ENCODE data around the gene SOD2. TPM values are rescaled to one million over a fixed set of nuclear protein-coding genes. Genes with fewer than 3 reads are reported as not detected.

The SOD2 gene
- total and polyA plus RNA-seq, 9 of the 15 experiments (the other 6 are each of a cell fraction or from before 2014, with no cell fraction given) = 39.8 to 140 (median 95.8) TPM

GRCh38 chr6:159728531-159728964 is 35.5 kb upstream of the SOD2 start (continued):
- TF ChIP-seq MAFG (tag; conservative IDR thresholded peaks at IDR 0.05) (no peak), NR1H2 (CRISPR knock-in tag; IDR thresholded peaks at IDR 0.05) (no peak), ELF2 (CRISPR knock-in tag; IDR thresholded peaks at IDR 0.05) (no peak), ETV6 (IDR thresholded peaks at IDR 0.05; ENCODE audit: borderline replicate concordance in 1 of 2, low read depth in 2 of 2, low read length in 1 of 2) (no peak), ETV6 (CRISPR knock-in tag; IDR thresholded peaks at IDR 0.05; ENCODE audit: borderline replicate concordance) (no peak), HDAC1 (IDR thresholded peaks at IDR 0.05) (peak in 1 of 2 experiments; percentile 51; a peak in 2 of 4 replicates), ESRRA (IDR thresholded peaks at IDR 0.05; ENCODE audit: borderline replicate concordance, low read depth) (no peak), MCM2 (IDR thresholded peaks at IDR 0.05; ENCODE audit: low read depth) (no peak), TRIM28 (IDR thresholded peaks at IDR 0.05) (no peak), ZNF175 (CRISPR knock-in tag; IDR thresholded peaks at IDR 0.05; ENCODE audit: low read depth) (no peak), HMG20B (CRISPR knock-in tag; IDR thresholded peaks at IDR 0.05) (no peak), CEBPB (tag; IDR thresholded peaks at IDR 0.05) (no peak), ARID1B (IDR thresholded peaks at IDR 0.05) (peak; percentile 73), TCF7L2 (IDR thresholded peaks at IDR 0.05; ENCODE audit: low read depth, low read length) (no peak), HBP1 (CRISPR knock-in tag; IDR thresholded peaks at IDR 0.05) (no peak)
- TF ChIP-seq, protein P1, sequence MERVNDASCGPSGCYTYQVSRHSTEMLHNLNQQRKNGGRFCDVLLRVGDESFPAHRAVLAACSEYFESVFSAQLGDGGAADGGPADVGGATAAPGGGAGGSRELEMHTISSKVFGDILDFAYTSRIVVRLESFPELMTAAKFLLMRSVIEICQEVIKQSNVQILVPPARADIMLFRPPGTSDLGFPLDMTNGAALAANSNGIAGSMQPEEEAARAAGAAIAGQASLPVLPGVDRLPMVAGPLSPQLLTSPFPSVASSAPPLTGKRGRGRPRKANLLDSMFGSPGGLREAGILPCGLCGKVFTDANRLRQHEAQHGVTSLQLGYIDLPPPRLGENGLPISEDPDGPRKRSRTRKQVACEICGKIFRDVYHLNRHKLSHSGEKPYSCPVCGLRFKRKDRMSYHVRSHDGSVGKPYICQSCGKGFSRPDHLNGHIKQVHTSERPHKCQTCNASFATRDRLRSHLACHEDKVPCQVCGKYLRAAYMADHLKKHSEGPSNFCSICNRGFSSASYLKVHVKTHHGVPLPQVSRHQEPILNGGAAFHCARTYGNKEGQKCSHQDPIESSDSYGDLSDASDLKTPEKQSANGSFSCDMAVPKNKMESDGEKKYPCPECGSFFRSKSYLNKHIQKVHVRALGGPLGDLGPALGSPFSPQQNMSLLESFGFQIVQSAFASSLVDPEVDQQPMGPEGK (CRISPR knock-in tag; IDR thresholded peaks at IDR 0.05; ENCODE audit: borderline replicate concordance) = no peak
- TF ChIP-seq, protein P2, sequence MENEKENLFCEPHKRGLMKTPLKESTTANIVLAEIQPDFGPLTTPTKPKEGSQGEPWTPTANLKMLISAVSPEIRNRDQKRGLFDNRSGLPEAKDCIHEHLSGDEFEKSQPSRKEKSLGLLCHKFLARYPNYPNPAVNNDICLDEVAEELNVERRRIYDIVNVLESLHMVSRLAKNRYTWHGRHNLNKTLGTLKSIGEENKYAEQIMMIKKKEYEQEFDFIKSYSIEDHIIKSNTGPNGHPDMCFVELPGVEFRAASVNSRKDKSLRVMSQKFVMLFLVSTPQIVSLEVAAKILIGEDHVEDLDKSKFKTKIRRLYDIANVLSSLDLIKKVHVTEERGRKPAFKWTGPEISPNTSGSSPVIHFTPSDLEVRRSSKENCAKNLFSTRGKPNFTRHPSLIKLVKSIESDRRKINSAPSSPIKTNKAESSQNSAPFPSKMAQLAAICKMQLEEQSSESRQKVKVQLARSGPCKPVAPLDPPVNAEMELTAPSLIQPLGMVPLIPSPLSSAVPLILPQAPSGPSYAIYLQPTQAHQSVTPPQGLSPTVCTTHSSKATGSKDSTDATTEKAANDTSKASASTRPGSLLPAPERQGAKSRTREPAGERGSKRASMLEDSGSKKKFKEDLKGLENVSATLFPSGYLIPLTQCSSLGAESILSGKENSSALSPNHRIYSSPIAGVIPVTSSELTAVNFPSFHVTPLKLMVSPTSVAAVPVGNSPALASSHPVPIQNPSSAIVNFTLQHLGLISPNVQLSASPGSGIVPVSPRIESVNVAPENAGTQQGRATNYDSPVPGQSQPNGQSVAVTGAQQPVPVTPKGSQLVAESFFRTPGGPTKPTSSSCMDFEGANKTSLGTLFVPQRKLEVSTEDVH (IDR thresholded peaks at IDR 0.05; ENCODE audit: low read depth, partially characterized antibody) = no peak
- TF ChIP-seq, protein P3, sequence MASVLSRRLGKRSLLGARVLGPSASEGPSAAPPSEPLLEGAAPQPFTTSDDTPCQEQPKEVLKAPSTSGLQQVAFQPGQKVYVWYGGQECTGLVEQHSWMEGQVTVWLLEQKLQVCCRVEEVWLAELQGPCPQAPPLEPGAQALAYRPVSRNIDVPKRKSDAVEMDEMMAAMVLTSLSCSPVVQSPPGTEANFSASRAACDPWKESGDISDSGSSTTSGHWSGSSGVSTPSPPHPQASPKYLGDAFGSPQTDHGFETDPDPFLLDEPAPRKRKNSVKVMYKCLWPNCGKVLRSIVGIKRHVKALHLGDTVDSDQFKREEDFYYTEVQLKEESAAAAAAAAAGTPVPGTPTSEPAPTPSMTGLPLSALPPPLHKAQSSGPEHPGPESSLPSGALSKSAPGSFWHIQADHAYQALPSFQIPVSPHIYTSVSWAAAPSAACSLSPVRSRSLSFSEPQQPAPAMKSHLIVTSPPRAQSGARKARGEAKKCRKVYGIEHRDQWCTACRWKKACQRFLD (CRISPR knock-in tag; IDR thresholded peaks at IDR 0.05) = no peak
- TF ChIP-seq, protein P4, sequence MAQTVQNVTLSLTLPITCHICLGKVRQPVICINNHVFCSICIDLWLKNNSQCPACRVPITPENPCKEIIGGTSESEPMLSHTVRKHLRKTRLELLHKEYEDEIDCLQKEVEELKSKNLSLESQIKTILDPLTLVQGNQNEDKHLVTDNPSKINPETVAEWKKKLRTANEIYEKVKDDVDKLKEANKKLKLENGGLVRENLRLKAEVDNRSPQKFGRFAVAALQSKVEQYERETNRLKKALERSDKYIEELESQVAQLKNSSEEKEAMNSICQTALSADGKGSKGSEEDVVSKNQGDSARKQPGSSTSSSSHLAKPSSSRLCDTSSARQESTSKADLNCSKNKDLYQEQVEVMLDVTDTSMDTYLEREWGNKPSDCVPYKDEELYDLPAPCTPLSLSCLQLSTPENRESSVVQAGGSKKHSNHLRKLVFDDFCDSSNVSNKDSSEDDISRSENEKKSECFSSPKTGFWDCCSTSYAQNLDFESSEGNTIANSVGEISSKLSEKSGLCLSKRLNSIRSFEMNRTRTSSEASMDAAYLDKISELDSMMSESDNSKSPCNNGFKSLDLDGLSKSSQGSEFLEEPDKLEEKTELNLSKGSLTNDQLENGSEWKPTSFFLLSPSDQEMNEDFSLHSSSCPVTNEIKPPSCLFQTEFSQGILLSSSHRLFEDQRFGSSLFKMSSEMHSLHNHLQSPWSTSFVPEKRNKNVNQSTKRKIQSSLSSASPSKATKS (CRISPR knock-in tag; IDR thresholded peaks at IDR 0.05) = no peak
